Epithelial cell of esophagus (primary cell): Measurements from ENCODE around the gene RPS6KA2.

Experiments
- DNase-seq: peaks from one replicate; pipeline ENCODE4 v3.0.0; 2010; ENCODE audit warnings: low read depth
- H3K4me3 ChIP-seq: 2 replicates; pipeline ENCODE4 v1.5.1; 2011; ENCODE audit warnings: mild to moderate bottlenecking, low read length, control low read depth
- TF ChIP-seq, protein P1 (sequence below): IDR thresholded peaks from 2 replicates; pipeline ENCODE4 v1.5.1; 2011; ENCODE audit warnings: low read depth, mild to moderate bottlenecking, low read length, control low read depth, inconsistent platforms; ENCODE audit not compliant: insufficient read depth; ENCODE audit errors: missing control alignments

RPS6KA2 gene

DNA sequence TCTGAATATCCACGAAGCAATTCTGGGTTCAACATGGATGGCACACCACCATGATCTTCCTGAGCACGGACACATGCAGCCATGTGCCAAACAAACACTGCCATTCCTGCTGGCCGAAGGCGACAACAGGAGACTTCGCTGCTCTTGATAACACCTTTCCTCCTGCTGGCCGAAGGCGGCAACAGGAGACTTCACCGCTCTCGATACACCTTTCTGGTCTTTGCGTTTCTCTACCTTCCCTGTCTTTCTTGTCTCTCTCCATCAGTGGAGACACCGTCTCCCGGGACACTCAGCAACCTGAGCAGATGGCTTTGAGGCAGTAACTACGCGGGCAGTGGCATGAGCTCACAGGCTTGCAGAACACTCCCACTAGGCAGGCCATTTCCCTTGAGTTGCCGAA is 189.4 kb downstream of the RPS6KA2 start:
- no peak for DNase-seq
- H3K4me3 ChIP-seq: no peak overlapping the region
- TF ChIP-seq, protein P1, sequence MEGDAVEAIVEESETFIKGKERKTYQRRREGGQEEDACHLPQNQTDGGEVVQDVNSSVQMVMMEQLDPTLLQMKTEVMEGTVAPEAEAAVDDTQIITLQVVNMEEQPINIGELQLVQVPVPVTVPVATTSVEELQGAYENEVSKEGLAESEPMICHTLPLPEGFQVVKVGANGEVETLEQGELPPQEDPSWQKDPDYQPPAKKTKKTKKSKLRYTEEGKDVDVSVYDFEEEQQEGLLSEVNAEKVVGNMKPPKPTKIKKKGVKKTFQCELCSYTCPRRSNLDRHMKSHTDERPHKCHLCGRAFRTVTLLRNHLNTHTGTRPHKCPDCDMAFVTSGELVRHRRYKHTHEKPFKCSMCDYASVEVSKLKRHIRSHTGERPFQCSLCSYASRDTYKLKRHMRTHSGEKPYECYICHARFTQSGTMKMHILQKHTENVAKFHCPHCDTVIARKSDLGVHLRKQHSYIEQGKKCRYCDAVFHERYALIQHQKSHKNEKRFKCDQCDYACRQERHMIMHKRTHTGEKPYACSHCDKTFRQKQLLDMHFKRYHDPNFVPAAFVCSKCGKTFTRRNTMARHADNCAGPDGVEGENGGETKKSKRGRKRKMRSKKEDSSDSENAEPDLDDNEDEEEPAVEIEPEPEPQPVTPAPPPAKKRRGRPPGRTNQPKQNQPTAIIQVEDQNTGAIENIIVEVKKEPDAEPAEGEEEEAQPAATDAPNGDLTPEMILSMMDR: no peak

DNA sequence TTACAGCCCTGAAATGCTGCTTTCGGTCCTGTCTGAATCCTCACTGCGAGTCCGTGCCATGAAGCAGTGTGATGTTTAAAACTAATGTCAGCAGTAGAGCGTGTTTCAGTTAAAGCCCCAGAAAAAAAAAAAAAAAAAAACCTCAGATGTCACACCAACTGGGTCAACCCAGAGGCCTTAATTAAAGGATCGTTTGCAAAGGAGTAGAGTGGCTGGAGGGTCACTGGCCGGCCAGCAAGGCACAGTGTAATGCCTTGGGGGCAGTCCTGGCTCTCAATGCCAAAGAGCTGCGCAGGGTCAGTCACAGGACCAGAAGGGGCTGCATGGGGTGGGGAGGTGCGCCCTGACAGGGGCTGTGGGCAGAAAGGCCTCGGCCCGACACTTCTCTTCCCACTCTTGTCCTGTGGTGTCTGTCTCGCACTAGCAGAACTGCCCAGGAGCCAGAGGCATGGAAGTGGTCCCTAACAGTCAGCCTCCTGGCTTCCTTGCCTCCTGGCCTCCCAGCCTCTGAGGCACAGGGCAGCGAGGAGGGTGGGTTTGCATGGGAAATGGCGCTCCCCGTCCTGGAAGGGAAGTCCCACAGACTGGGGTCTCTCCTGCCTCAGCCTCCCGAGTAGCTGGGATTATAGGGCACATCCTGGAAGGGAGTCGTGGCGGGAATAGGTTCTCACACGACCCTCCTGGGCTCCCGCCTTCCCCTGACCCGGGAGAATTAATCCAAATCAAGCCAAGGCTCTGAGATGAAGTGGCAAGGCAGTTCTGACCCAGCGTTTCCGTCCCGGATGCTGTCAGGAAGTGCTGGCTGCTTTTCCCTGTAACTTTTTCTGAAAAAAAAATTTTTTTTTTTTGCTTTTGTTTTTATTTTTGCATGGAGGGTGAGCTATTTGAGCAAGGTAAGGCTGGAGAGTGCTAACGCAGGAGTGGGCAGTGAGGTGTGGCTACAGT is 190.6 kb downstream of the RPS6KA2 start:
- no peak overlapping the region for H3K4me3 ChIP-seq
- no peak for DNase-seq
- TF ChIP-seq, protein P1: no peak

DNA sequence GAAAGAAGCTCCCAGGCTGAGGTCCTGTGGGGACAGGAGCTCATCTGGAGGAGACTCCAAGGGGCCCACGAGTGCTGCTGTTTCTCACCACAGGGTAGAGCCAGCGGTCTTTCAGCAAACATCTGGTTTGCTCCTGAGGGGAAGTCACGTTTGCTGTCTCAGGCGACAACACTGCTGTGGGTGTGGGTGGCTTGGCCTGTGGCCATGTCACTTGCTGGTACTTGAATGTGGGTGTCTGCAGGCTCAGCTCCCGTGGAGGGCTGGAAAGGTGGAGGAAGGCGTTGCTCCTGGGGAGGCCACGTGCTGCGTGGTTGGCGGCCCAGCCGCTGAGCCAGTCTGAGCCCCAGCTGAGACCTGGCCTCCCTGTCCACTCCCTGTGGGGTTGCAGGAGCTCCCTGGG is 191.5 kb downstream of the RPS6KA2 start:
- no peak for DNase-seq
- TF ChIP-seq, protein P1: peak; percentile 31
- H3K4me3 ChIP-seq: no peak overlapping the region

DNA sequence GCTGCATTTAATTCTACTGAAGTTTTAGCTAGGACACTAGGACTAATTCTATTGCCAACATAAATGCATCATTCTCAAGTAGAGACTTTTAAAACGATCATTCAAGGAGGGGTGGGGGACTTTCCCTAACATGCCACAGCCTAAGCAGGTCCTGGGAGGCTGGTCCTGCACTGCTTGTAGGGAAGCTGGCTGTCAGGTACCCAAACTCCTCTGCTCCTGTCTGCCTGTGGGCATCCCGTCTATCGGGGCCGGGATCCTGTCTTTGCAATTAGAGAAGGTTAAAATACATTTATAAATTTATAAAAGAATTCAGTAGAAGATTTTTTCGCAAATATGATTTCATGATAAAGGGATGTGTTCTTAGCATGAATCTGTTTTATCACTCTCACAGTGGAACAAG is 192.7 kb downstream of the RPS6KA2 start:
- no peak for DNase-seq
- H3K4me3 ChIP-seq: no peak overlapping the region
- TF ChIP-seq, protein P1: no peak

DNA sequence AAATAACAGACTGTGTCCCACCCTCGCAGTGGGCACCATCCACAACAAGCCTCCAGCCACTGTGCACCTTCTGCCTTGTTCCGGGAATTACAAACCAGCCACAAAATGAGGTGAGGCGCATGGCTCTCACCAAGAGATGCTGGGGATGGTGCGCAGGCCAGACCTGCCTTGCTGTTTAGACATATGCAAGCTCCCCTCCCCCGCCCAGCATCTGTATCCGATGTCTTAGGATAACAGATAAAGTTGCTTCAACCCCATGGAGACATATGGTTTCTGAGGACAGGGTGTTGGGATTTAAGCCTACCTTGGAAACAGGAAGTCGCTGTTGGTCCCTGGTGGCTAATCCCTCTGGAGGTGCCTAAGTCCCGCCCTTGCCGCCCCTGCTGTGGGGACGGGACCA is 194.0 kb downstream of the RPS6KA2 start:
- no peak overlapping the region for H3K4me3 ChIP-seq
- DNase-seq: no peak
- TF ChIP-seq, protein P1: no peak

DNA sequence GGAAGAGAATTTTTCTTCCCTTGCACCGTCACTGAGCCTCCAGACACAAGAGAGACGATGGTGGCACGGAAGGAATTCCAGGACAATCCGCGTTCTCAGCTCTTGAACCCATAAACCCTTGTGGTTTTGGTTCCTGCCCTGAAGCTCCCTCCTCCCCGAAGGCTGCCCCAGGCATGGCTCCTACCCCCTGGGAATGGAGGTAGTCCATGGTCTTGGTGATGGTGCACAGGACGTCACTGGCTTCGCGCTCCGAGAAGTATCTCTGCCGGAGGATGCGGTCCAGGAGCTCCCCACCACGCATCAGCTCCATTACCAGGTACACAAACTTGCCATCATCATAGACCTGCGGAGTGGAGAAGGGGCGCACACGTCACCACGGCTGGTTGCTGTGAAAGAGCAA is 196.8 kb downstream of the RPS6KA2 start:
- DNase-seq: no peak
- TF ChIP-seq, protein P1: no peak
- no peak overlapping the region for H3K4me3 ChIP-seq

DNA sequence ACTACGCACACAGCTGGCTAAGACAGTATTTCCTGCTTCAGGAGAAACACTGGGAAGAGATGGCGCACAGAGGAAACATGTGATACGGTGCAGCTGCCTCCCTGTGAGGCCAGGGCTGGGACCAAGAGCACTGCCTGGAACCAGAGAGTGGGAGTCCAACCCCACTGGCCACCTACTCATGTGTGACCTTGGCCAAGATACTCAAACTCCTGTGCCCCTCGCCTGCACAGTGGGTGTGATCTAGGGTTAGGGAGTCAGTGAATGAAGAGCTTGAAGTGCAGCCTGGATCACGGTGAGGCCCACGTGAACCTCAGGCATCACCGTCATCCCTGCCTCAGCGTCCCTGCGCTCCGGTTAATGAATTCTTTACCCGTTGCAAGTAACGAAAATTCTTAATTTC is 202.6 kb downstream of the RPS6KA2 start:
- DNase-seq: no peak
- TF ChIP-seq, protein P1: no peak
- no peak overlapping the region for H3K4me3 ChIP-seq
